Fibroblast of skin of left quadriceps (primary cell): Measurements from ENCODE around the gene CNTNAP5.

ENCODE experiments used
- DNase-seq, 2 experiments: peaks; one replicate each; pipeline ENCODE4 v3.0.0-alpha.2; 2013; ENCODE audit warnings: low read depth in 2 of 2

Gene CNTNAP5

GRCh38 chr2:124610141-124610540 lies 585.1 kb downstream of the CNTNAP5 start:
- no peak for DNase-seq

DNA sequence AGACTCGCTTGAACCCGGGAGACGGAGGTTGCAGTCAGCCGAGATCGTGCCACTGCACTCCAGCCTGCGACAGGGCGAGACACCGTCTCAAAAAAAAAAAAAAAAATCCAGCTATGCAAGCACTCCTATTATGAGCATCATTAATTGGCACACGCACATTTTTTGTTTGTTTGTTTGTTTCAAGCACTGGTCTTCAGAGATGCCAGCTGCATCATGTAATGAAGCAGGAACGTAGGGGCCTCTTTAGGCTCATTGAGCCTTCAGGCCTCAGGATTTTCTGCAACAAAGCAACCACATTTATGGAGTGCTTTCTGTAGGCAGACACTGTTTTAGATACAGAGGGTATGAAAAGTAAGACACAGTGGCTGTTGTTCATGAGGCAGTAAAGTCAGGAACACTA lies 585.8 kb downstream of the CNTNAP5 start:
- no peak for DNase-seq

DNA sequence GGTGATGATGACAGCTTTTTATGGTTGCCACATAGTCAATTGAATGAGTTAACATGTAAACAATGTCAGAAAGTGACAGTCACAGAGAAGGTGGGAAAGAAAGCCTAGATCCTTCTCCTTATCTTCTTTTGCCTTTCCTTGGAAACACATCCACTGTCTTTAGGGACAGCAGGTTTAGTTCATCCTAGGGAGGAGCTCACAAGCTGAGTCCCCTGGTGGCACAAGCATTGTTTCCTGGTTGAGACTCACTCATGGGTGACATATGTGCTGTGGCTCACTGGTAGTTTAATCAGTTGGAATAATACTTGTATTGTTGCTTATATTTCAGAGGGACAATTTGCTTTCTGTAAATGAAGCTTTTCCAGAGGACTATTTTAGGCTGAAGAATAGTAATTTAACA lies 598.5 kb downstream of the CNTNAP5 start:
- no peak for DNase-seq

- DNase-seq = no peak
Observed at GRCh38 chr2:124625561-124625960, 600.5 kb downstream of the CNTNAP5 start.

DNA sequence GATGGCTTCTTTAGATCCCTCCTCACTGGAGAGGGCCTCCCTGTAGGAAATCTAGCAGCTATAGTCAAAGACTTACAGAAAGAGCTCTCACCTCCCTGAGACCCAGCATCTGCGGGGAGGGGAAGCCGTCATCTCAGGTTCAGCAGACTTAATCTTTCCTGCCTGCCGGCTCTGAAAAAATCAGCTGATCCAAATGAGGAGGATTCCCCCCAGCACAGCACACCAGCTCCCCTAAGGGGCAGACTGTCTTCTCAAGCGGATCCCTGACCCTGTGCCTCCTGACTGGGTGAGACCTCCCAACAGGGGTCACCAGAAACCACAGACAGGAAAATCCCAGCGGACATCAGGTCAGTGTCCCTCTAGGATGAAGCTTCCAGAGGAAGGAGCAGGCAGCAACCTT lies 601.9 kb downstream of the CNTNAP5 start:
- DNase-seq = no peak

- DNase-seq = no peak
Observed at GRCh38 chr2:124633812-124634211, 608.7 kb downstream of the CNTNAP5 start.

DNA sequence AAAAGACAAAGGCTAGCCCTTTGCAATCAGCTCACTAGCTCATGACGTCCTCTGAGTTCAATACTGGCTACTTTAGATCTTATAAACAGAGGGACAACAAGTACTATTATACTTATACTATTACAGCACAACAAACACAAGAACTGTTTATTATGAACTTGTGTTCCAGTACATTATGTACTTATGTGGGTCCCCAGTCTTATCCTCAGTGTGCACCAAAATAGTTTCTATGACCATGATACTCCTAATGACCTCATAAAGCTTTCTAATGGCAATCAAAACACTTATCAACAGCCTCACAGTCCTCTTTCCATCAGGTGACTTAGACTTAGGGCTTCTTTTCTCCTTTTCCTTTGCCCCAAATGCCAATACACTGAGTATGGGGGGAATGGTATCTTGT lies 614.4 kb downstream of the CNTNAP5 start:
- DNase-seq = no peak

DNA sequence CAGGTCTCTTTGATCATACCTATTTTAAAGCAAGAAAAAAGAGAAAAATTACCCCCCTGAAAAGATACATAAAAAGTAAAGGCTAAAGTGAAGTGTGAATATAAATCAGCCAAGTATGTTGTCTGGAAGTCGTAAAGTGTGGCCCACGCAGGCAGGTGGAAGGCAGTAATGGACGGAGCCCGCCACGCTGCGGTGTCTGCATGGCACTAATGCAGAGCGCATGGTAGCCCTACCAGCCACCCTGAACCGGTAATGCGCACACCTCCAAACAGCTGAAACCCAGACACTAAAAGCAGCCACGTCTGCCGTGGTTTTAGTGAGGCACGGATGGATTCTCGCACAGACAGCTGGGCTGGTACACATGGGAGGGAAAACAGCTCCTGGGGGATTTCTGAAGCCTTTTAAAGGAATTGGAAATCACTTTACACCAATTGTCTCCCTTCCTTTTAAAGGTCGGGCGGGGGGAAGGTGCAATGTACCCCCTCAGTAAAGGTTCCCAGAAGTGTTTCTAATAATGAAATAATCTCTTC lies 615.2 kb downstream of the CNTNAP5 start:
- no peak for DNase-seq

DNA sequence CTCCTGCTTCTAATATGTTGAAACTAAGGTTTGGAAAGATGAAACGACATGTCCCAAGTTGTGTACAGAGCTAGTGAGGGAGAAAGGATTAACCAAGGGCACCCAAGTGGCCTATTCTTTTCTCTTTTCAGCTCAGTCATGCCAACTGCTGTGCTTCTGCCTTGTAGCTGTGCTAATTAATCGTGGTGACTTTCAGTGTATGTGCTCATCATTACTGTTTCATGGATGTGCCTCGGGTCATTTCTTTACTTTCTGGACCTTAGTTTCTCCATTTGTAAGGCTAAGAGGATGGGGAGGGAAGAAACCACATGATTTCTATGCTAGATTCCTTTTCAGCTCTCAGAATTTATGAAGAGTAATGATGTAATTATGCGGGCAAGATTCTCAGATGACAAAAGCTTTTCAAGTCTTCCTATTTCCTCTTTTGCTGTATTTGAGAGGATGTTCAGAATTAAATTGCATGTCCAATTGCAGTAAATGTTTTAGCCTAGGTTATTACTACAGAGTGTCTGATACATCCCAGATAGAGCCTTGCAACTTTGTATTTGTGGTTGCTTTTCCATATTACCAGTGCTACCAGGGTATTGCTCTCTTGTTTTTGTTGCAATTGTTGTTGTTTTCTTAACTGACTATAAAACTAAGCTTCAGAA lies 621.2 kb downstream of the CNTNAP5 start:
- no peak for DNase-seq

GRCh38 chr2:124647245-124647644 lies 622.2 kb downstream of the CNTNAP5 start:
- no peak for DNase-seq

GRCh38 chr2:124647663-124648062 lies 622.6 kb downstream of the CNTNAP5 start:
- no peak for DNase-seq

DNA sequence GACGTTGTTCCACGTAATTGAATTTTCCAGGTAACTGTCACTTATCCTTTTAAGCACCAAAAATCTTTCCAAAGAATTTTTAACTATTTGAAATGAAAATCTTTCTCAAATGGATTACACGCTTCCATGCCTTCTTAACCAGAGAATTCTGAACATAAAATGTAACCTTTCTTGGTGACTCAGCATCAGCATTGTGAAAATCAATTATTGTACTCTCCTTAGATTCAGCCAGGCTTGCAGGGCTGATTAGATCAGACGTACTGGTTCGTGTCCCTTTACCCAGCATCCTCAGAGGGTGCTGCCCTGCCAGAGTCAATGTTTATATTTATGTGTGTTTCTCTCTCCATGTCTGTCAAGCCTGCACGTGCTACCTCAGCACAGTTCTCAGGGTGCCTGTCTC lies 623.9 kb downstream of the CNTNAP5 start:
- DNase-seq = no peak

- no peak for DNase-seq
Observed at GRCh38 chr2:124652099-124652498, 627.0 kb downstream of the CNTNAP5 start.

DNA sequence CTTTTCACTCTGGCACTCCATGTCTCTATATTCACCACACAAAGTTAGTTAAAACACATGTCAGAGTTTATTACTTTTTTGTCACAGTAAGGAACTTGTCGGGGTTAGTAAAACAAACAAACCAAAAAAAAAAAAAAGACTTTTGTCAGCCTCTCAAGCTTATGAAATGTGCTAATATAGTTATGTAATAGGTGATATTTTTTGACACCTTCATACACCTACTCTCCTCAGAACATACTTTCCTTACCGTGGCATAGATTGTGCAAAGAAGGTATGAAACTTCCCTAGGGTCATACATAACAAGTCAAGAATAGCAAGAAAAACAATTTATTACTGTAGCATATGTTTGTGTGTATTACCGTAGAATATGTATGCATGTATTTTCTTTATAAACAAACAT lies 633.3 kb downstream of the CNTNAP5 start:
- DNase-seq = no peak

DNA sequence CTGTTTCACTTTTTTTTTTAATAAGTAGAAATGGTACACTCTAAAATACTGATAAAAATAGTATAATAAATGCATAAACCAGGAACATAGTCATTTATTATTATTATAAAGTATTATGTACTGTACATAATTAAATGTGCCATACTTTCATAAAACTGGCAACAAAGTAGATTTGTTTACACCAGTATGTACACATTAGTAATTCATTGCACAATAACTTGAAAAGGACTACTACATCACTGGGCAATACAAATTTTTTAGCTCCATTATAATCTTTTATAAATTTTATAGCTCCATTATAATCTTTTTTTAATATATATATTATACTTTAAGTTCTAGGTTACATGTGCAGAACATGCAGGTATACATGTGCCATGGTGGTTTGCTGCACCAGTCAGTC lies 636.5 kb downstream of the CNTNAP5 start:
- no peak for DNase-seq

DNA sequence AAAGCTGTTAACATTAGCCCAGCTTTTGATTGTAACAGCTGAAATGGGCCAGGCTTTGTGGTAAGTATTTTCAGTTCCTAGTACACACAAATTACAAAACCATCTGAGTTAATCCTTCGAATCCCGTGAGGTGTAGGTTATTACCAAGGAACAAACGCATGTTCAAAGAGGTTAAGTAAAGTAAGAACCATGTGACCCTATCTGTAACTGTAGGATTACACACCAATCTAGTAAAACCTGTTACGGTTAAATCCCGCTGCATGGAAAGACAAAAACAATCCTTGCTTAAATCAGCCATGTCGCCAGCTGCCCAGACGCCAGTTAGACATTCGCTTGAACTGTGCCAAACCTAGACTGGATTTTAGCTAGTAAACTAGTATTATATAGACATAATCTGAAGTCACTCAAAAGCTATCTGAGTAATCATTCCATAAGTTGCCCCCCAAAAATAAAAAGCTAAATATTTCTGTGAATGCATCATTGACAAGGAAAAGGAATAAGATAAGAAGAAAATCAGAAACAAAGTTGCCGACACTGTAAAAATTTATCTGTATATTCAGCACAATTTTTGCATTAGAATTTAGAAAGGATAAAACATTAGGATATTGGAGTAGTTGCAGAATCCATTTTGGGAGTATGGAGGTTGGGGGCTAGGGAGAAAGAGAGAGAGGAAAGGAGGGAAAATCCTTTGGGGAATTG lies 638.0 kb downstream of the CNTNAP5 start:
- DNase-seq = no peak

DNA sequence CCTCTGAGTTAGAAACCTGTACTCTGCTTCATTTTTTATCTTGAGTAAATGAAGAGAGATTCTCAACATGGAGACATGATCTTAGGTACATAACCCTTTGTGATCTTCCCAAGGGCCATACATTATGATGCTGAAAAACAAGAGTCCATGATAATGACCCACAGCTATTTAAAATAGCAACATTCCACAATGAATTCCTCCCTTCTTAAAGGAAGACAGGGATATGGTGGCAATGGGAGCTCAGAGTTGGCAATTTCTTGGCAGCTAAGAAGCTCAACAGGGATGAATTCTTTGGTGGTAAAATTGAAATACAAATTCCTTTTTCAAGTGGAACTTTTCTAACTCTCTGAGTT lies 638.5 kb downstream of the CNTNAP5 start:
- DNase-seq = no peak

GRCh38 chr2:124664363-124664762 lies 639.3 kb downstream of the CNTNAP5 start:
- no peak for DNase-seq

DNA sequence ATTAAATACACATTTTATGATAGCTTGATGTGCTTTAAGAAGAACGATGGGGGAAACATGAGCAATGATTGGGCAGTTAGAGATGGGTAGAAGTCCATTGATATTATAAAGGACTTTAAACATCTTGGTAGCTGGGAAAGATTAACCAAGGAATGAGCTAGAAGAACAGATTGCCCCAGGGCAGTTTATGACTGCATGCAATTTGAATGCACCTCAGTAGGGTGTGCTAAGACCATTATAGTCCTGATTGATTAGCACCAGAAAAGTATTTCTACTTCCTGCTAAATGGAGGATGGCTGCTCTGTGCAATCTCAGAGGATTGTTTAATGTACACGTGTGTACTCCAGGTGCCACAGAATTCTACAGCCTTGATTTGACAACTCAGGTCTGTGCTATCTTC lies 641.9 kb downstream of the CNTNAP5 start:
- DNase-seq = no peak

DNA sequence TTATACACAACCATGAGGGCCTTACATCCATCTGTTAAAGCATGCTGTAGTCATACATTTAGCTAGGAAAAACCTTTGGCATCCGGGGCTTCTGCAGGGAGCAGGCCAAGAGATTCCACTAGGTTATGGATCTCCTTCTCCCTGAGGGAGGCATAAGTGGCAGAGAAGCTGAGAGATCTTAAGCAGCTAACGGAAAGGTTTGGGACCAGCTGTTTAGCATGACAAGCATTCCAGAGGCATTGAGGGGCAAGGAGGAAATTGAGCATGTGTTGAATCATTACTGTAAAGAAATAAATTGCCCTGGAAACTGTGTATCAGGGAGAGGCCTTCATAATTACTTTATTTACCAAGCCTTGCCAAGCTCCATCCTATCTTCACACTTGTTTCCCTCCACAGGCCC lies 643.1 kb downstream of the CNTNAP5 start:
- DNase-seq = no peak

- DNase-seq = no peak
Observed at GRCh38 chr2:124670187-124670586, 645.1 kb downstream of the CNTNAP5 start.

DNA sequence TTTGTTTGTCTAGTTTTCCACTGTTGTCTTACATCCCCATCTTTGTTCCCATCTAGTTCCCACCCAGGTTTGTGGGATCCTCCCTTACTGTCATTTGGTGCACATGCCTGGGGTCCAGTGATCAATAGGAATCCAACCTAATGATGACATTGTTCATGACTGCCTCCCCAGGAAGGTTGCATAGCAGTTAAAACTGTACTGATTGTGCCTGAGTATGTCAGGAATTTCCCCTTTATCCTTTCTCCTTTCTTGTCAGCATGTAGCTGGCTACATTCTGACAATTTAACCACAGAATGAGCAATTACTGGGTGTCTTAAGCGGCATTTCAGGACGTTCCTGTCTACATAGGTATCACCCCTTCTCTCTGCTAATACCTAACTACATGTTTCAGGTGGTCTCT lies 653.0 kb downstream of the CNTNAP5 start:
- no peak for DNase-seq

- DNase-seq = no peak
Observed at GRCh38 chr2:124683536-124684428, 658.7 kb downstream of the CNTNAP5 start.
